Uterus (tissue), 4 donors: Measurements from ENCODE around the gene TMEM207. TPM values are rescaled to one million over a fixed set of nuclear protein-coding genes. Genes with fewer than 3 reads are reported as not detected.

Experiments used
- DNase-seq, 2 donors: peaks; one replicate each; pipeline ENCODE4 v3.0.0-alpha.2; 2019 to 2020
- H3K27ac ChIP-seq, 2 donors: fragments of 200-600 bp; sonication (generic); 1 replicate in 1 of 2; 2 replicates in 1 of 2; pipeline ENCODE4 v1.5.1; 2016 to 2018
- H3K27me3 ChIP-seq, 2 donors: fragments of 200-600 bp; sonication (generic); one replicate each; pipeline ENCODE4 v1.5.1; 2018 to 2019; ENCODE audit warnings: control low read depth in 1 of 2
- H3K36me3 ChIP-seq, 2 donors: fragments of 200-600 bp; sonication (generic); one replicate each; pipeline ENCODE4 v1.5.1; 2019; ENCODE audit warnings: control low read depth in 1 of 2
- H3K4me1 ChIP-seq, 2 donors: fragments of 200-600 bp; sonication (generic); one replicate each; pipeline ENCODE4 v1.5.1; 2018 to 2019; ENCODE audit warnings: control low read depth in 1 of 2
- H3K4me3 ChIP-seq, 2 donors: fragments of 200-600 bp; sonication (generic); 1 replicate in 1 of 2; 2 replicates in 1 of 2; pipeline ENCODE4 v1.5.1; 2018 to 2019; ENCODE audit warnings: mild to moderate bottlenecking in 1 of 2
- H3K9me3 ChIP-seq, 2 donors: fragments of 200-600 bp; sonication (generic); one replicate each; pipeline ENCODE4 v1.5.1; 2019; ENCODE audit warnings: control low read depth in 1 of 2
- CTCF ChIP-seq, 4 experiments: fragments of 200-600 bp in 2 of 4; fragments of 450-650 bp in 2 of 4; sonication (generic) in 2 of 4; IDR thresholded peaks; one replicate each; pipeline ENCODE4 v1.5.1; 2016 to 2019; ENCODE audit warnings: antibody characterized with exemption in 4 of 4, mild to moderate bottlenecking in 2 of 4, moderate library complexity in 1 of 4
- POLR2A ChIP-seq, 2 donors: fragments of 450-650 bp; IDR thresholded peaks; one replicate each; pipeline ENCODE4 v1.6.1; 2016; ENCODE audit warnings: antibody characterized with exemption in 2 of 2, mild to moderate bottlenecking in 1 of 2, moderate library complexity in 1 of 2
- intact Hi-C: fragments of 100-400 bp; cut with DNase I; formaldehyde crosslinking; loops from one replicate; pipeline ENCODE4 v1.15.1; 2023; ENCODE audit warnings: low total_unique reads
- total RNA-seq, 4 donors: library from RNA; depleted of rRNA in 3 of 4; stranded (reverse); fragments of >200 nt in 3 of 4; gene quantifications; one replicate each; pipeline versions ENCODE4 v1.1.0 to v1.2.4, GENCODE V29; 2014 to 2023
- donor health status: DM: yes; HTN: yes; CAD: no.

Gene TMEM207
- total RNA-seq, 4 donors from 2014 or later, result not detected

- no peaks in the 10 kb centered on the region for H3K36me3 ChIP-seq
- DNase-seq, result no peak
- no peak overlapping the region for H3K4me3 ChIP-seq
- H3K27me3 ChIP-seq, result no peaks in the 10 kb centered on the region
- no peaks in the 10 kb centered on the region for H3K9me3 ChIP-seq
- intact Hi-C loops, result no loop called here
- H3K27ac ChIP-seq, result no peak overlapping the region
- H3K4me1 ChIP-seq, result no peaks in the 10 kb centered on the region
- no peak for TF ChIP-seq POLR2A (IDR thresholded peaks at IDR 0.05)
- no peak for TF ChIP-seq CTCF (IDR thresholded peaks at IDR 0.05)
These were observed 20.0 kb downstream of the TMEM207 start for GRCh38 chr3:190429681-190430080.

- no peaks in the 10 kb centered on the region for H3K4me1 ChIP-seq
- intact Hi-C loops, result no loop called here
- no peak for DNase-seq
These were observed 22.7 kb downstream of the TMEM207 start for GRCh38 chr3:190426806-190427507.

GRCh38 chr3:190425833-190426232, 23.9 kb downstream of the TMEM207 start:
- no peak overlapping the region for H3K4me3 ChIP-seq
- no peaks in the 10 kb centered on the region for H3K27me3 ChIP-seq
- DNase-seq, result no peak
- no peak overlapping the region for H3K27ac ChIP-seq
- H3K4me1 ChIP-seq, result no peaks in the 10 kb centered on the region
- intact Hi-C loops, result no loop called here
- TF ChIP-seq CTCF (IDR thresholded peaks at IDR 0.05), result no peak
- TF ChIP-seq POLR2A (IDR thresholded peaks at IDR 0.05), result no peak
- no peaks in the 10 kb centered on the region for H3K36me3 ChIP-seq
- no peaks in the 10 kb centered on the region for H3K9me3 ChIP-seq

More at GRCh38 chr3:190426806-190427507, 22.7 kb downstream of the TMEM207 start:
- TF ChIP-seq CTCF (IDR thresholded peaks at IDR 0.05) (no peak), POLR2A (IDR thresholded peaks at IDR 0.05) (no peak)
- Histone ChIP-seq H3K4me3 (no peak overlapping the region), H3K27me3 (no peaks in the 10 kb centered on the region), H3K9me3 (no peaks in the 10 kb centered on the region), H3K27ac (no peak overlapping the region), H3K36me3 (no peaks in the 10 kb centered on the region)

GRCh38 chr3:190424478-190425439, 24.9 kb downstream of the TMEM207 start:
- Histone ChIP-seq H3K36me3 (no peaks in the 10 kb centered on the region), H3K4me3 (no peak overlapping the region), H3K4me1 (no peaks in the 10 kb centered on the region), H3K27me3 (no peaks in the 10 kb centered on the region), H3K9me3 (no peaks in the 10 kb centered on the region), H3K27ac (peak overlapping the region in 1 of 2 donors; percentile 49)
- intact Hi-C loops, result no loop called here
- peak; percentile 51 to 65 (median 58) for TF ChIP-seq CTCF (IDR thresholded peaks at IDR 0.05)
- no peak for TF ChIP-seq POLR2A (IDR thresholded peaks at IDR 0.05)
- DNase-seq, result peak; percentile 39 to 54

GRCh38 chr3:190424108-190424477, 25.6 kb downstream of the TMEM207 start:
- Histone ChIP-seq H3K36me3 (no peaks in the 10 kb centered on the region), H3K27ac (no peak overlapping the region), H3K4me1 (no peaks in the 10 kb centered on the region), H3K4me3 (no peak overlapping the region), H3K9me3 (no peaks in the 10 kb centered on the region), H3K27me3 (no peaks in the 10 kb centered on the region)
- TF ChIP-seq CTCF (IDR thresholded peaks at IDR 0.05) (no peak), POLR2A (IDR thresholded peaks at IDR 0.05) (no peak)
- intact Hi-C loops, result no loop called here
- no peak for DNase-seq
